HepG2 (cell line): ENCODE data around the gene RASL10B. TPM values are rescaled to one million over a fixed set of nuclear protein-coding genes. Genes with fewer than 3 reads are reported as not detected.

ENCODE experiments used
- ATAC-seq: fragments of 200-7000 bp; cut with Tn5 transposase; 3 replicates; pipeline ENCODE4 v1.9.1; 2020; ENCODE audit warnings: mild to moderate bottlenecking, moderate library complexity
- BruUV-seq: library from RNA; stranded (reverse); fragments of 400-500 nt; replicated peaks from 2 replicates; lab custom pipeline; 2021; lab: Mats Ljungman, UMichigan
- CTCF ChIA-PET: fragments of 300-600 bp; formaldehyde crosslinking; extraction: SDS; loops from one replicate; lab custom pipeline; 2021; ENCODE audit warnings: low total read pairs, inconsistent platforms, low intra/inter-chr PET ratio; lab: Yijun Ruan, JAX
- POLR2A ChIA-PET: fragments of 350-600 bp; sonication (Branson Sonifier 250); formaldehyde crosslinking; loops from one replicate; lab custom pipeline; 2020; ENCODE audit warnings: antibody characterized with exemption, inconsistent platforms; lab: Yijun Ruan, JAX
- DNase-seq: peaks from one replicate; pipeline ENCODE4 v3.0.0-alpha.2; 2015; ENCODE audit warnings: low spot score
- FAIRE-seq: peaks from 3 replicates; lab custom pipeline; 2011; peaks lifted over from hg19 to GRCh38; lab: Jason Lieb, UNC
- H2AFZ ChIP-seq: one replicate; pipeline ENCODE4 v1.6.1; 2011; ENCODE audit warnings: low read length, inconsistent platforms
- H3K27ac ChIP-seq: fragments of 300-600 bp; 3 replicates; pipeline ENCODE4 v1.8.0; 2011; ENCODE audit warnings: mixed run types, mild to moderate bottlenecking, mixed read lengths, low read length, inconsistent platforms; ENCODE audit not compliant: insufficient read depth; ENCODE audit errors: extremely low read length
- H3K27me3 ChIP-seq, 2 experiments: fragments of 200-600 bp in 1 of 2; 2 replicates in 1 of 2; 3 replicates in 1 of 2; pipeline versions ENCODE4 v1.6.0 to v1.8.0; 2011; ENCODE audit warnings: low read length in 2 of 2, mild to moderate bottlenecking in 2 of 2, moderate library complexity in 2 of 2, inconsistent platforms in 1 of 2; ENCODE audit not compliant: insufficient read depth in 2 of 2, control insufficient read depth in 1 of 2
- H3K36me3 ChIP-seq, 2 experiments: fragments of 200-600 bp in 1 of 2; replicated peaks in 1 of 2; 2 replicates in 1 of 2; 3 replicates in 1 of 2; pipeline versions ENCODE4 v1.5.1 to v1.8.0; 2011; ENCODE audit warnings: low read length in 2 of 2, inconsistent platforms in 1 of 2; ENCODE audit not compliant: insufficient read depth in 2 of 2, control insufficient read depth in 1 of 2
- H3K4me1 ChIP-seq: 2 replicates; pipeline ENCODE4 v1.5.1; 2012; ENCODE audit warnings: low read length, inconsistent platforms; ENCODE audit not compliant: insufficient read depth
- H3K4me2 ChIP-seq: 2 replicates; pipeline ENCODE4 v1.6.0; 2011; ENCODE audit warnings: low read depth, low read length, inconsistent platforms
- H3K4me3 ChIP-seq, 3 experiments: fragments of 200-600 bp in 1 of 3; sonication (generic), shearing (Covaris generic) in 1 of 3; replicated peaks in 1 of 3; 2 replicates each; pipeline ENCODE4 v1.5.1; 2011 to 2016; ENCODE audit warnings: low read length in 3 of 3, inconsistent platforms in 2 of 3, low read depth in 2 of 3, mild to moderate bottlenecking in 2 of 3, control low read depth in 1 of 3, mixed read lengths in 1 of 3; ENCODE audit not compliant: insufficient read depth in 1 of 3
- H3K79me2 ChIP-seq: one replicate; pipeline ENCODE4 v1.6.1; 2011; ENCODE audit warnings: low read length, inconsistent platforms; ENCODE audit not compliant: insufficient read depth
- H3K9ac ChIP-seq: 2 replicates; pipeline ENCODE4 v1.6.0; 2011; ENCODE audit warnings: mild to moderate bottlenecking, low read depth, low read length, inconsistent platforms; ENCODE audit not compliant: insufficient read depth
- H3K9me3 ChIP-seq: 2 replicates; pipeline ENCODE4 v1.5.1; 2012; ENCODE audit warnings: mild to moderate bottlenecking, low read length
- H4K20me1 ChIP-seq: 2 replicates; pipeline ENCODE4 v1.6.0; 2011; ENCODE audit warnings: inconsistent platforms, mild to moderate bottlenecking, low read length, moderate library complexity; ENCODE audit not compliant: insufficient read depth
- ETV5 ChIP-seq: IDR thresholded peaks from 2 replicates; pipeline ENCODE4 v1.6.1; 2018; ENCODE audit warnings: missing biosample characterization, missing genetic modification reagents, inconsistent platforms, borderline replicate concordance
- GATAD1 ChIP-seq: IDR thresholded peaks from 2 replicates; pipeline ENCODE4 v1.6.1; 2016; ENCODE audit warnings: missing genetic modification reagents, missing compliant biosample characterization
- KAT8 ChIP-seq: IDR thresholded peaks from 2 replicates; pipeline ENCODE4 v1.6.1; 2016; ENCODE audit warnings: missing genetic modification reagents, missing compliant biosample characterization
- MYC ChIP-seq: sonication (generic); formaldehyde crosslinking; IDR thresholded peaks from 2 replicates; pipeline ENCODE4 v1.9.0; 2021; ENCODE audit warnings: missing genetic modification reagents, borderline replicate concordance
- ONECUT2 ChIP-seq: sonication (generic); formaldehyde crosslinking; IDR thresholded peaks from 2 replicates; pipeline ENCODE4 v1.4.0; 2020; ENCODE audit warnings: missing genetic modification reagents
- PHF8 ChIP-seq: sonication (generic); formaldehyde crosslinking; IDR thresholded peaks from 2 replicates; pipeline ENCODE4 v1.5.0; 2020; ENCODE audit warnings: missing genetic modification reagents
- ZNF550 ChIP-seq: sonication (generic); formaldehyde crosslinking; IDR thresholded peaks from 2 replicates; pipeline ENCODE4 v1.4.0; 2020; ENCODE audit warnings: mild to moderate bottlenecking, missing genetic modification reagents, borderline replicate concordance
- WGBS: methylation state at CpG from one replicate; pipeline ENCODE4 v1.1.6; 2017; ENCODE audit warnings: low lambda C conversion rate; 5-methylcytosine and 5-hydroxymethylcytosine counted together
- in situ Hi-C: cut with HindIII; loops from 2 replicates; pipeline ENCODE4 v1.10.0; 2017; ENCODE audit warnings: low pct_unique_long_range_greater_than_20kb; ENCODE audit not compliant: extremely low pct_ligation_motif_present
- intact Hi-C: fragments of 100-400 bp; cut with micrococcal nuclease; formaldehyde crosslinking; loops from one replicate; pipeline ENCODE4 v1.10.0; 2022; ENCODE audit not compliant: unreplicated experiment
- polyA plus RNA-seq, 8 experiments: library from polyadenylated mRNA; depleted of rRNA in 3 of 8; stranded (reverse) in 7 of 8; unstranded in 1 of 8; fragments of >200 nt; fragmentation: Illumina TruSeq in 4 of 8; extraction: Trizol in 4 of 8; gene quantifications; 2 replicates each; pipeline versions ENCODE4 v1.2.1 to v1.2.3, GENCODE V29; 2011 to 2016; ENCODE audit warnings: low read depth in 4 of 8, missing spikeins in 1 of 8, mixed read lengths in 1 of 8; ENCODE audit not compliant: insufficient read depth in 1 of 8
- total RNA-seq, 5 experiments: library from RNA; depleted of rRNA; stranded (reverse); fragments of >200 nt; fragmentation: Illumina TruSeq; extraction: Trizol; gene quantifications; 2 replicates each; pipeline ENCODE4 v1.2.3, GENCODE V29; 2016; ENCODE audit warnings: low read depth in 1 of 5
- TF ChIP-seq, protein P1 (sequence below): sonication (generic); formaldehyde crosslinking; IDR thresholded peaks from 2 replicates; pipeline ENCODE4 v1.8.0; 2022; ENCODE audit warnings: missing genetic modification reagents, mild to moderate bottlenecking, inconsistent platforms, borderline replicate concordance

RASL10B gene
- total and polyA plus RNA-seq, 2 of the 13 experiments (the other 11 are each of a cell fraction or from before 2014, with no cell fraction given) = 8.8 to 11.0 TPM

DNA sequence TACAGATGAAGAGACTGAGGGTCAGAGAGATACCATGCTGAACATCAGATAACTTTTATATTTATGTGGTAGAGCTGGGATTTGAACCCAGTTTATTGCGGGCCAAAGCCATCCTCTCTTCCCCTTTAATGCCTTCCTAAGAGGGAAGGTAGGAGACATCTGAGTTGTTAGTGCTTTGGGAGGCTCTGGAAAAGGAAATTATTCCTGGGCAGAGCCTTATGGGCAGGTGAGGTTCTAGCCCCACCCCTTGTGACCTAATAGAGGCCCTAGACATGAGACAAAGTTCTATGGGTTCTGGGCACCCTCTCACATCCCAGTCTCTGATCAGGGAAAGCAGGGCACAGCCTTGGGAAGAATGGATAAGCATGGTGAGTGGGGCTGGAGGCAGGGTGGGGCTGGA lies 29.1 kb downstream of the RASL10B start, which contains the start of gene C17orf50:
Gene C17orf50, plus strand, starts transcription at position 301 of the 400 bp plus-strand sequence. Its CDS starts 55 bp downstream, at position 356.
- H3K79me2 ChIP-seq = no peaks in the 10 kb centered on the region
- ChIA-PET CTCF (no interaction called here), POLR2A (interaction anchor here (4.5 kb wide), 1 partner anchor 49 kb away, joined by 60 read pairs; the partner anchor contains the start of gene TAF15)
- no peaks in the 10 kb centered on the region for H3K36me3 ChIP-seq
- ATAC-seq (no peak), FAIRE-seq (no peak), DNase-seq (no peak)
- H3K4me2 ChIP-seq = peak within 1 kb of the TSS; percentile 38
- in situ Hi-C loops = loop anchor here (5.0 kb wide), 1 partner anchor 47 kb away; the partner anchor contains the start of gene TAF15
- H3K27ac ChIP-seq = no peak within 1 kb of the TSS
- H3K9me3 ChIP-seq = no peaks in the 10 kb centered on the region
- WGBS = 75% methylated on average over 1 of the region's 1 CpG
- H3K27me3 ChIP-seq = peaks cover 0 to 8% of the 10 kb centered on the region in 2 experiments; a peak in 2 of 5 replicates
- peaks cover 28% of the 10 kb centered on the region for H3K4me1 ChIP-seq
- BruUV-seq = no TSS peak
- no peak within 1 kb of the TSS for H3K9ac ChIP-seq
- H3K4me3 ChIP-seq = peak within 1 kb of the TSS in 1 of 3 experiments; percentile 3; a peak in 1 of 6 replicates
- TF ChIP-seq PHF8 (CRISPR knock-in tag) = no peak
- TF ChIP-seq, protein P1, sequence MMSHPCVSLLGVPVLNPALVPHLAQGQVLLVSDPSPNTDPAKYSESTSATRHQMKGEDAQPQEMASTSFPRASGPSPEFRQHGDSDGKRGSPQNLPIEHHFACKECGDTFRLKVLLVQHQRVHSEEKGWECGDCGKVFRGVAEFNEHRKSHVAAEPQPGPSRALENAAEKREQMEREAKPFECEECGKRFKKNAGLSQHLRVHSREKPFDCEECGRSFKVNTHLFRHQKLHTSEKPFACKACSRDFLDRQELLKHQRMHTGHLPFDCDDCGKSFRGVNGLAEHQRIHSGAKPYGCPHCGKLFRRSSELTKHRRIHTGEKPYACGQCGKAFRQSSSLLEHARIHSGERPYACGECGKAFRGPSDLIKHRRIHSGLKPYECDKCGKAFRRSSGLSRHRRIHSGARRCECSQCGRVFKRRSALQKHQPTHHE (CRISPR knock-in tag) = no peak
- TF ChIP-seq KAT8 (CRISPR knock-in tag) = no peak
- TF ChIP-seq ETV5 = no peak
- no peak for TF ChIP-seq GATAD1 (CRISPR knock-in tag)
- TF ChIP-seq ONECUT2 (CRISPR knock-in tag) = no peak
- TF ChIP-seq MYC = no peak
- TF ChIP-seq ZNF550 (CRISPR knock-in tag) = no peak
- H4K20me1 ChIP-seq = no peaks in the 10 kb centered on the region
- intact Hi-C loops = no loop called here
- H2AFZ ChIP-seq = no peak within 1 kb of the TSS
